Tibial nerve (tissue), 3 donors: Measurements from ENCODE around the gene DLG1.

Experiments used
- CTCF ChIP-seq, 5 experiments: fragments of 200-600 bp in 3 of 5; fragments of 450-650 bp in 2 of 5; sonication (generic) in 3 of 5; IDR thresholded peaks; one replicate each; pipeline ENCODE4 v1.5.1; 2016 to 2019; ENCODE audit warnings: antibody characterized with exemption in 5 of 5, mild to moderate bottlenecking in 3 of 5, moderate library complexity in 2 of 5
- POLR2A ChIP-seq, 2 donors: fragments of 450-650 bp; IDR thresholded peaks; one replicate each; pipeline ENCODE4 v1.6.1; 2017; ENCODE audit warnings: antibody characterized with exemption in 2 of 2, mild to moderate bottlenecking in 2 of 2, moderate library complexity in 2 of 2

GRCh38 chr3:197320582-197320981 is 22.2 kb upstream of the DLG1 start:
- no peak for TF ChIP-seq CTCF (IDR thresholded peaks at IDR 0.05)
- no peak for TF ChIP-seq POLR2A (IDR thresholded peaks at IDR 0.05)
